Esophagus squamous epithelium (tissue), 4 donors: Measurements from ENCODE around the gene GBF1.

Source experiments
- CTCF ChIP-seq, 6 experiments: fragments of 450-650 bp in 4 of 6; fragments of 200-600 bp in 2 of 6; sonication (generic) in 2 of 6; IDR thresholded peaks; one replicate each; pipeline ENCODE4 v1.5.1; 2016 to 2019; ENCODE audit warnings: antibody characterized with exemption in 6 of 6, mild to moderate bottlenecking in 4 of 6, moderate library complexity in 4 of 6
- POLR2A ChIP-seq, 4 donors: fragments of 450-650 bp; IDR thresholded peaks; one replicate each; pipeline ENCODE4 v1.6.1; 2017; ENCODE audit warnings: antibody characterized with exemption in 4 of 4, mild to moderate bottlenecking in 4 of 4, moderate library complexity in 3 of 4

GRCh38 chr10:102384053-102384452, 138.7 kb downstream of the GBF1 start:
- TF ChIP-seq CTCF (IDR thresholded peaks at IDR 0.05), result peak in 1 of 6 experiments; percentile 20
- TF ChIP-seq POLR2A (IDR thresholded peaks at IDR 0.05), result no peak
